ENCODE data around the gene BSN. TPM values are rescaled to one million over a fixed set of nuclear protein-coding genes. Genes with fewer than 3 reads are reported as not detected.

Gene BSN
- total RNA-seq, 4 donors from 2014 or later = 0.37 to 0.81 (median 0.73) TPM

DNA sequence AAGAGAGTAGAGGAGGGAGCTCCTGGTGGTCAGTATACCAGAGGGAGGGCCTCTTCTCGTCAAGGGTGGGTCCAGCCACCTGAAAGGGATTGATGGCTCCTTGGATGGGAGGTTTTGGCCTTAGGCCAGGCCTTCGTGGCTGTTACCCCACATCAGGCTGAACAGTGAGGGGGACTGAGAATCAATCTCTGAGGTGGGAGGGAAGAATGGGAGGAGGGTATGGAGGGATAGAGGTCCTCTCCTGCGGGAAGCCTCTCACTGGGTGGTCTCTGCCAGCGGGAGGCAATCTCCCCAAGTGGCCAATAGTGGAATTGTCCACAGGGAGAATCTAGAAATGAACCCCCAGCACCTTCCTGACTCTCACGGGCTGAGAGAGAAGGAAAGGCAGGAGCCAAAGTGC lies 53.5 kb downstream of the BSN start:
- no peak overlapping the region for H3K4me3 ChIP-seq
- no peaks in the 10 kb centered on the region for H3K36me3 ChIP-seq
- ATAC-seq = no peak
- no peaks in the 10 kb centered on the region for H3K9me3 ChIP-seq
- 10 to 29% methylated on average over 1 to 2 of the region's 5 CpGs for WGBS, 2 donors (ENCODE audit: low coverage in 1 of 2)
- no peak overlapping the region for H3K27ac ChIP-seq
- no peaks in the 10 kb centered on the region for H3K27me3 ChIP-seq
- no peaks in the 10 kb centered on the region for H3K4me1 ChIP-seq
- TF ChIP-seq POLR2AphosphoS5 (IDR thresholded peaks at IDR 0.05) (no peak), POLR2A (IDR thresholded peaks at IDR 0.05) (no peak), EP300 (IDR thresholded peaks at IDR 0.05) (no peak)
- TF ChIP-seq, protein P1, sequence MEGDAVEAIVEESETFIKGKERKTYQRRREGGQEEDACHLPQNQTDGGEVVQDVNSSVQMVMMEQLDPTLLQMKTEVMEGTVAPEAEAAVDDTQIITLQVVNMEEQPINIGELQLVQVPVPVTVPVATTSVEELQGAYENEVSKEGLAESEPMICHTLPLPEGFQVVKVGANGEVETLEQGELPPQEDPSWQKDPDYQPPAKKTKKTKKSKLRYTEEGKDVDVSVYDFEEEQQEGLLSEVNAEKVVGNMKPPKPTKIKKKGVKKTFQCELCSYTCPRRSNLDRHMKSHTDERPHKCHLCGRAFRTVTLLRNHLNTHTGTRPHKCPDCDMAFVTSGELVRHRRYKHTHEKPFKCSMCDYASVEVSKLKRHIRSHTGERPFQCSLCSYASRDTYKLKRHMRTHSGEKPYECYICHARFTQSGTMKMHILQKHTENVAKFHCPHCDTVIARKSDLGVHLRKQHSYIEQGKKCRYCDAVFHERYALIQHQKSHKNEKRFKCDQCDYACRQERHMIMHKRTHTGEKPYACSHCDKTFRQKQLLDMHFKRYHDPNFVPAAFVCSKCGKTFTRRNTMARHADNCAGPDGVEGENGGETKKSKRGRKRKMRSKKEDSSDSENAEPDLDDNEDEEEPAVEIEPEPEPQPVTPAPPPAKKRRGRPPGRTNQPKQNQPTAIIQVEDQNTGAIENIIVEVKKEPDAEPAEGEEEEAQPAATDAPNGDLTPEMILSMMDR (IDR thresholded peaks at IDR 0.05) = no peak

DNA sequence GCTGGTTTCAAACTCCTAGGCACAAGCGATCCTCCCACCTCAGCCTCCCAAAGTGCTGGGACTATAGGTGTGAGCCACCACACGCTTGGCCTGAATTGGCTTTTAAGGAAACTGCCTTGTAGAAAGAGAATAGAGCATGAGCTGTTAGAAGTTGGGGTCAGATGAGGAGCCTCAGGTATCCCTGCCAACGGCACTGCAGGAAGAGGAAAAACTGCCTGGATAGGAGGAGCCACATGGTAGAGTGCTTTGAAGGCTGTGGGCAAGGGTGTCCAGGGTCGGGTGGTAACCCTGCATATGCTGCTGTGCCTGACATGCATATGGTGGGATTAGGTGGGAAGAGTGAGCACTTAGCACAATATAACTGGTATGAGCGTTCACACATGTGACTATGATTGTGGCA lies 55.0 kb downstream of the BSN start:
- ATAC-seq = no peak
- TF ChIP-seq, protein P1 (IDR thresholded peaks at IDR 0.05) = no peak
- no peak for TF ChIP-seq EP300 (IDR thresholded peaks at IDR 0.05)
- TF ChIP-seq POLR2AphosphoS5 (IDR thresholded peaks at IDR 0.05) = no peak
- Histone ChIP-seq H3K4me1 (no peaks in the 10 kb centered on the region), H3K4me3 (no peak overlapping the region), H3K9me3 (no peaks in the 10 kb centered on the region), H3K27me3 (no peaks in the 10 kb centered on the region), H3K36me3 (no peaks in the 10 kb centered on the region), H3K27ac (no peak overlapping the region)
- 56 to 90% methylated on average over 2 to 3 of the region's 5 CpGs for WGBS, 2 donors (ENCODE audit: low coverage in 1 of 2)

DNA sequence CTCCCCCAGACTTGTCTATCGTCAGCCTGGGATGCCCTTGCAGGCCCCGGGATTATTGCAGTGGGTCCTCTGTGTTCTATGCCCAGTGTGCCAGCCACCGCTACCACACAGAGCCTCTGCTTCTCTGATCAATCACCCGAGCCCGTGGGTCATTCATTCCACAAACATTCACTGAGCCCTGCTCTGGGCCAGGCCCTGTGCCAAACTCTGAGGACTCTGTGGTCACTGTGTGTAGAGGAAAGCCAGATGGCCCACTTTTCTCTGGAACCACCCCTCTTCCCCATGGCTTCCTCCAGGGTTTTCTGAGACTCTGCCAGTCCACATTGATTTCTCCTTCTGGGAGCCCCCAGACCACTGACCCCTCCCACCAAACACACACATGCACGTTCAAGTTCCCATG lies 55.5 kb downstream of the BSN start:
- no peak for TF ChIP-seq POLR2A (IDR thresholded peaks at IDR 0.05)
- no peak for TF ChIP-seq EP300 (IDR thresholded peaks at IDR 0.05)
- TF ChIP-seq, protein P1 (IDR thresholded peaks at IDR 0.05) = no peak
- TF ChIP-seq POLR2AphosphoS5 (IDR thresholded peaks at IDR 0.05) = no peak
- ATAC-seq = no peak
- no peaks in the 10 kb centered on the region for H3K36me3 ChIP-seq
- 58 to 80% methylated on average over 1 to 4 of the region's 6 CpGs for WGBS, 2 donors (ENCODE audit: low coverage in 1 of 2)
- H3K4me3 ChIP-seq = no peak overlapping the region
- H3K27ac ChIP-seq = no peak overlapping the region
- H3K27me3 ChIP-seq = no peaks in the 10 kb centered on the region
- no peaks in the 10 kb centered on the region for H3K9me3 ChIP-seq
- no peaks in the 10 kb centered on the region for H3K4me1 ChIP-seq

DNA sequence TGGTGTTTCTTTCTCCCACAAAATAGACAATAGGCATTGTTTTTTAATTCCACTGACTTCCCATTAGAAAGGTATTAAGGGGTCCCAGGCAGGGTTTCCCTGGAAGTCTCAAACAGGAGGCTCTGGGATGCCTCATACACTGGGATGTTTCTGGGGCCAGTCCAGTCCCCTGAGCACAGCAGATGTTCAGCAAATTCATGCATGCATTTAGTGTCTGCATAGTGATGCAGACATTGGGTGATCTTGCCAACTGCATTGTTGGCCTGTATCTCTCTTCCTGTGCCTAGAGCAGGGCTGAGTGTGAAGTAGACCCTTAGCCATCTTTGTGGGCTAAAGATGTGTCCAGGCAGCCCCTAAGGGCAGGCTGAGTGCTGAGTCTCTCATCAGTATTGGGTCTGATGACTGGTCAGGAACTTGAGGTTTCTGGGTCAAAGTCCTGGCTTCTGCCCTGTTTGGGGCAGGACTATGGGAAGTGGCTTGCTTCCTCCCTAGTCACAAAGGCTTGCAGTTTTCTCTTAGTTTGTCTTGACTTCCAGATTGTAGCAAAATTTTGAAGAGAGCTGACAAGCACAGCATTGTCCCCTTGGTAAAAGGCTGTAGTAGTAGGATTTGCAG lies 56.5 kb downstream of the BSN start:
- H3K4me1 ChIP-seq = no peaks in the 10 kb centered on the region
- TF ChIP-seq POLR2A (IDR thresholded peaks at IDR 0.05) (no peak), POLR2AphosphoS5 (IDR thresholded peaks at IDR 0.05) (no peak), EP300 (IDR thresholded peaks at IDR 0.05) (no peak)
- TF ChIP-seq, protein P1 (IDR thresholded peaks at IDR 0.05) = no peak
- H3K36me3 ChIP-seq = no peaks in the 10 kb centered on the region
- no peaks in the 10 kb centered on the region for H3K9me3 ChIP-seq
- H3K4me3 ChIP-seq = no peak overlapping the region
- H3K27me3 ChIP-seq = no peaks in the 10 kb centered on the region
- ATAC-seq = no peak
- no peak overlapping the region for H3K27ac ChIP-seq

DNA sequence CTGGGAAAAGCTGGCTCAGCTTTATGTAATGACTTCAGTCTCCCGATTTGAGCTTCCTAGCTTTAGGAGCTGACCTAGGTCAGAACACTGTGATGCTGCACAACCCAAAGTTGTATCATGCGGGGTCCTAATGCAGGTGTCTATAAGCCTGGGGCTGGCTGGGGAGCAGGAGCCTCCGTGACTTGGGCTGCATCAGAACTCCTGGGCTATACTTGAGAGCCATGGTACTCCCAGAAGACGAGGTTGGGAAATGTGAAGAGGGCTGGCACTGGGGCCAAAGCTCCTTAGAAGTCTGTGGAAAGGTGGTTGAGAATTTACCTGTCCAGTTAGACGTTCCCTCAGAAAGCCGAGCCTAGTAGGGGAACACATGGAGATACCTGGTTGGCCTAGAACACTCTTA lies 57.0 kb downstream of the BSN start:
- Histone ChIP-seq H3K4me1 (no peaks in the 10 kb centered on the region), H3K27ac (no peak overlapping the region), H3K9me3 (no peaks in the 10 kb centered on the region), H3K36me3 (no peaks in the 10 kb centered on the region), H3K4me3 (no peak overlapping the region), H3K27me3 (no peaks in the 10 kb centered on the region)
- ATAC-seq = no peak
- TF ChIP-seq POLR2A (IDR thresholded peaks at IDR 0.05) = no peak
- TF ChIP-seq POLR2AphosphoS5 (IDR thresholded peaks at IDR 0.05) = no peak
- TF ChIP-seq EP300 (IDR thresholded peaks at IDR 0.05) = no peak
- TF ChIP-seq, protein P1 (IDR thresholded peaks at IDR 0.05) = no peak
- WGBS, 2 donors (ENCODE audit: low coverage in 1 of 2) = 69 to 87% methylated on average over 4 of the region's 6 CpGs

Data from gastroesophageal sphincter (tissue), 4 donors.